Measurements from ENCODE around the gene PATL2. TPM values are rescaled to one million over a fixed set of nuclear protein-coding genes. Genes with fewer than 3 reads are reported as not detected.

Gene PATL2
- total and polyA plus RNA-seq, 2 donors (not counting 3 experiments of a cell fraction or from before 2014, with no cell fraction given): 0.18 TPM; not detected in 1

- Histone ChIP-seq H3K9me3 (replicated peaks; ENCODE audit: control insufficient read depth, insufficient read depth, low read length) (no peaks in the 10 kb centered on the region), H4K20me1 (replicated peaks; ENCODE audit: control insufficient read depth, extremely low read depth, insufficient read depth, low read length) (no peaks in the 10 kb centered on the region), H3K4me3 (replicated peaks in 1 of 3; ENCODE audit: insufficient read depth in 1 of 3, low read depth in 1 of 3, low read length in 3 of 3) (no peak overlapping the region), H3K9me1 (replicated peaks; ENCODE audit: control insufficient read depth, extremely low read depth, insufficient read depth, low read length) (no peaks in the 10 kb centered on the region), H3K4me2 (ENCODE audit: insufficient read depth, low read length) (no peak overlapping the region), H3K27ac (ENCODE audit: insufficient read depth, low read depth, low read length) (no peak overlapping the region), H2AFZ (ENCODE audit: low read depth, low read length) (no peak overlapping the region), H3K4me1 (ENCODE audit: control insufficient read depth, extremely low read depth, insufficient read depth, low read length) (no peaks in the 10 kb centered on the region), H3K27me3 (ENCODE audit: control insufficient read depth in 2 of 2, insufficient read depth in 2 of 2, low read length in 2 of 2) (no peaks in the 10 kb centered on the region), H3K36me3 (ENCODE audit: control insufficient read depth in 2 of 2, extremely low read depth in 1 of 2, insufficient read depth in 2 of 2, low read length in 2 of 2) (peaks cover 2 to 4% of the 10 kb centered on the region in 2 experiments), H3K9ac (replicated peaks; ENCODE audit: extremely low read depth, insufficient read depth, low read length) (no peak overlapping the region), H3K79me2 (ENCODE audit: control insufficient read depth, insufficient read depth, low read length) (peaks cover 14% of the 10 kb centered on the region)
- BruUV-seq (replicated peaks): no TSS peak
- intact Hi-C loops (cut with micrococcal nuclease): no loop called here
- dilution Hi-C loops (cut with MboI; ENCODE audit: extremely low pct_ligation_motif_present, low sequenced_read_pairs): no loop called here
- ChIA-PET POLR2A (no interaction called here), CTCF (interaction anchor here (0.6 kb wide), 1 partner anchor 67 kb away, joined by 3 read pairs; no protein-coding TSS in a partner anchor)
- DNase-seq (ENCODE audit: low read depth, low spot score) (no peak), FAIRE-seq (no peak)
- no peak for TF ChIP-seq JUN (IDR thresholded peaks at IDR 0.05; ENCODE audit: borderline replicate concordance, insufficient read depth, insufficient read length, low read depth)
- no peak for TF ChIP-seq FOS (IDR thresholded peaks at IDR 0.05; ENCODE audit: borderline replicate concordance, insufficient read depth, low read length)
- no peak for TF ChIP-seq MAX (IDR thresholded peaks at IDR 0.05; ENCODE audit: insufficient read depth, insufficient read length)
- no peak for TF ChIP-seq MYC (IDR thresholded peaks at IDR 0.05; ENCODE audit: low read depth, low read length)
- no peak for TF ChIP-seq POLR2A (IDR thresholded peaks at IDR 0.05; ENCODE audit: low read depth, low read length)
- TF ChIP-seq CTCF (IDR thresholded peaks at IDR 0.05; ENCODE audit: extremely low read depth in 1 of 2, insufficient read depth in 1 of 2, low read depth in 1 of 2, low read length in 2 of 2): no peak
- no peak for TF ChIP-seq GATA2 (IDR thresholded peaks at IDR 0.05; ENCODE audit: insufficient read depth, insufficient read length, low read depth, low read length)
- no peak for TF ChIP-seq EZH2 (IDR thresholded peaks at IDR 0.05; ENCODE audit: borderline replicate concordance, low read depth, low read length, severe bottlenecking)
- TF ChIP-seq POLR2AphosphoS5 (IDR thresholded peaks at IDR 0.05; ENCODE audit: insufficient read depth, low read depth, low read length): no peak
These were observed 64.7 kb downstream of the PATL2 start for GRCh38 chr15:44646460-44646859.
